Heart left ventricle (tissue), 16 donors: ENCODE measurements around the gene HSPA4L. TPM values are rescaled to one million over a fixed set of nuclear protein-coding genes. Genes with fewer than 3 reads are reported as not detected.

Experiments used
- ATAC-seq, 4 donors: fragments of 200-7000 bp; cut with Tn5 transposase; one replicate each; pipeline ENCODE4 v1.9.1; 2020 to 2022; ENCODE audit warnings: moderate library complexity in 4 of 4, mild to moderate bottlenecking in 3 of 4, moderate number of reproducible peaks in 1 of 4
- DNase-seq, 5 donors: peaks; one replicate each; pipeline ENCODE4 v3.0.0-alpha.2; 2020
- H3K27ac ChIP-seq, 12 donors: fragments of 200-600 bp; sonication (generic) in 4 of 12; one replicate each; pipeline versions ENCODE4 v1.5.0 to v1.8.0; 2016 to 2022; ENCODE audit warnings: mild to moderate bottlenecking in 2 of 12
- H3K27me3 ChIP-seq, 9 donors: fragments of 200-600 bp; sonication (generic) in 2 of 9; one replicate each; pipeline versions ENCODE4 v1.5.1 to v1.8.0; 2016 to 2022; ENCODE audit warnings: mild to moderate bottlenecking in 3 of 9
- H3K36me3 ChIP-seq, 9 donors: fragments of 200-600 bp; sonication (generic) in 2 of 9; one replicate each; pipeline versions ENCODE4 v1.5.0 to v1.8.0; 2018 to 2022; ENCODE audit warnings: mild to moderate bottlenecking in 2 of 9
- H3K4me1 ChIP-seq, 12 donors: fragments of 200-600 bp; sonication (generic) in 4 of 12; one replicate each; pipeline versions ENCODE4 v1.5.0 to v1.8.0; 2016 to 2022; ENCODE audit warnings: mild to moderate bottlenecking in 3 of 12
- H3K4me3 ChIP-seq, 12 donors: fragments of 200-600 bp; sonication (generic) in 4 of 12; one replicate each; pipeline versions ENCODE4 v1.5.0 to v1.8.0; 2017 to 2022; ENCODE audit warnings: mild to moderate bottlenecking in 9 of 12, moderate library complexity in 4 of 12
- H3K9me3 ChIP-seq, 12 donors: fragments of 200-600 bp; sonication (generic) in 4 of 12; one replicate each; pipeline versions ENCODE4 v1.5.0 to v1.8.0; 2016 to 2022; ENCODE audit warnings: mild to moderate bottlenecking in 1 of 12
- POLR2A ChIP-seq, 2 donors: fragments of 450-650 bp; IDR thresholded peaks; one replicate each; pipeline ENCODE4 v1.6.1; 2017; ENCODE audit warnings: antibody characterized with exemption in 2 of 2, mild to moderate bottlenecking in 2 of 2, moderate library complexity in 2 of 2
- WGBS, 4 donors: extraction: QIAGEN DNeasy Blood & Tissue Kit in 2 of 4; methylation state at CpG; one replicate each; pipeline versions ENCODE4 v1.1.5 to v1.1.7; 2013 to 2018; 5-methylcytosine and 5-hydroxymethylcytosine counted together
- intact Hi-C, 10 donors: fragments of 100-400 bp; cut with DNase I; formaldehyde crosslinking; loops; one replicate each; pipeline versions ENCODE4 v1.11.1 to v1.14.2; 2022
- polyA plus RNA-seq, 2 donors: library from polyadenylated mRNA; stranded (reverse); fragments of 200-250 nt; gene quantifications; one replicate each; pipeline ENCODE4 v1.2.3, GENCODE V29; 2013
- total RNA-seq, 9 donors: library from RNA; depleted of rRNA in 2 of 9; stranded (reverse); fragments of >200 nt in 2 of 9; fragmentation: NEBNext Ultra II Directional in 3 of 9; extraction: Animal tissue kit (Norgen Biotek cat#: 25700) in 3 of 9; gene quantifications; one replicate each; pipeline versions ENCODE4 v1.1.0 to v1.2.4, GENCODE V29; 2016 to 2023
- TF ChIP-seq, protein P1 (sequence below), 12 donors: fragments of 200-600 bp; sonication (generic) in 4 of 12; IDR thresholded peaks; one replicate each; pipeline versions ENCODE4 v1.5.0 to v1.8.0; 2018 to 2022; ENCODE audit warnings: antibody characterized with exemption in 12 of 12, mild to moderate bottlenecking in 5 of 12
- donor health status: ischemic (EF 13 %, LVEDD 7.1; RV severe dilation, severe dysfunction).
- donor health status: healthy with polysubstance abuse.
- donor health status: DM: no; HTN: yes; CAD: no.
- donor health status: DM: no; HTN: no; CAD: no.
- donor health status: ischemic (EF 25% LVEDD 6.9; RV normal size, moderate dysfunction).
- donor health status: ischemic (EF 25% LVEDD 5.7; RV mildly dilated, moderate dysfunction).
- donor health status: healthy.
- donor health status: DM: yes; HTN: yes; CAD: no.
- donor health status: ischemic (EF 35%, LVEDD 5.7; RV mildly dilated, moderate dysfunction).
- donor health status: nonischemic (EF 11% LVEDD 7.7; RV severe dilation, severe dysfunction).
- donor health status: DM: yes; HTN: yes; CAD: no.
- donor health status: PGD.
- donor health status: ischemic (EF 29% LVEDD 5.4; RV normal size, mild dysfunction).
- donor health status: nonischemic (EF 23%, LVEDD 6.1; RV moderate dilation, normal function).

HSPA4L gene
- total and polyA plus RNA-seq, 11 donors = 1.3 to 22.9 (median 12.4) TPM

DNA sequence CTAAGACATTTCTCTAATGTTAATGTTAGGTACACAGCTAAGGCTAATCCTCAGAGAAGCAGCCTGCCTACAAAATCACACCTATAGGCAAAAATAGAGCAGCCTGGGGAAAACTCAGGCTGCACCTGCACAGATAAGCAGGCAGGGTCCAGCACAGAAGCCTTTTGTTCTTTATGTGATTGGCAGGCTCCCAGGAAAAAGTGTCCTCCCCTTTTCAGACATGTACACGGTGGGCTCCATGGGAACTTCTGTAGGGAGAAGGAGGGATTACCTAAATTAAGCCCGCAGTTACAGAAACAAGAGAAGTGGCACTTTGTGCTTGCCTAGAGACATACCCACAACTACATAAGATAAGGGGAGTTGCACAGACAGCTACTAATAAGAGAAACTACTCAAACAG is 4.0 kb upstream of the HSPA4L start:
- Histone ChIP-seq H3K36me3 (no peaks in the 10 kb centered on the region), H3K4me3 (no peak overlapping the region), H3K4me1 (peaks cover 0 to 12% (median 5%) of the 10 kb centered on the region in 12 donors), H3K27me3 (peaks cover 0 to 23% (median 0%) of the 10 kb centered on the region in 9 donors), H3K27ac (no peak overlapping the region), H3K9me3 (no peaks in the 10 kb centered on the region)
- no peak for TF ChIP-seq POLR2A (IDR thresholded peaks at IDR 0.05)
- TF ChIP-seq, protein P1, sequence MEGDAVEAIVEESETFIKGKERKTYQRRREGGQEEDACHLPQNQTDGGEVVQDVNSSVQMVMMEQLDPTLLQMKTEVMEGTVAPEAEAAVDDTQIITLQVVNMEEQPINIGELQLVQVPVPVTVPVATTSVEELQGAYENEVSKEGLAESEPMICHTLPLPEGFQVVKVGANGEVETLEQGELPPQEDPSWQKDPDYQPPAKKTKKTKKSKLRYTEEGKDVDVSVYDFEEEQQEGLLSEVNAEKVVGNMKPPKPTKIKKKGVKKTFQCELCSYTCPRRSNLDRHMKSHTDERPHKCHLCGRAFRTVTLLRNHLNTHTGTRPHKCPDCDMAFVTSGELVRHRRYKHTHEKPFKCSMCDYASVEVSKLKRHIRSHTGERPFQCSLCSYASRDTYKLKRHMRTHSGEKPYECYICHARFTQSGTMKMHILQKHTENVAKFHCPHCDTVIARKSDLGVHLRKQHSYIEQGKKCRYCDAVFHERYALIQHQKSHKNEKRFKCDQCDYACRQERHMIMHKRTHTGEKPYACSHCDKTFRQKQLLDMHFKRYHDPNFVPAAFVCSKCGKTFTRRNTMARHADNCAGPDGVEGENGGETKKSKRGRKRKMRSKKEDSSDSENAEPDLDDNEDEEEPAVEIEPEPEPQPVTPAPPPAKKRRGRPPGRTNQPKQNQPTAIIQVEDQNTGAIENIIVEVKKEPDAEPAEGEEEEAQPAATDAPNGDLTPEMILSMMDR (IDR thresholded peaks at IDR 0.05) = no peak
- DNase-seq (no peak), ATAC-seq (no peak)
- WGBS, 4 donors = 27 to 43% (median 32%) methylated on average over 1 to 2 of the region's 2 CpGs
- intact Hi-C loops = no loop called here

- TF ChIP-seq POLR2A (IDR thresholded peaks at IDR 0.05) = no peak
- TF ChIP-seq, protein P1 (IDR thresholded peaks at IDR 0.05) = no peak
- DNase-seq (no peak), ATAC-seq (no peak)
- intact Hi-C loops = loop anchor here in 7 of 10 donors (5.0 to 10.0 kb wide), 4 partner anchors 94 to 184 kb away; partner anchors contain the start of genes PLK4 (in 4 of the 7), ABHD18 (in 3 of the 7) and MFSD8 (in 3 of the 7)
- WGBS, 4 donors = 96 to 98% (median 97%) methylated on average over 12 of the region's 12 CpGs
- H3K4me1 ChIP-seq = peaks cover 0 to 20% (median 9%) of the 10 kb centered on the region in 12 donors
- H3K4me3 ChIP-seq = no peak overlapping the region
- H3K27ac ChIP-seq = no peak overlapping the region
- H3K9me3 ChIP-seq = no peaks in the 10 kb centered on the region
- no peaks in the 10 kb centered on the region for H3K36me3 ChIP-seq
- H3K27me3 ChIP-seq = peaks cover 0 to 26% (median 0%) of the 10 kb centered on the region in 9 donors
Measured at GRCh38 chr4:127780598-127780997, 1.5 kb upstream of the HSPA4L start.

- Histone ChIP-seq H3K27ac (peak overlapping the region in 11 of 12 donors; percentile 51 to 87 (median 76)), H3K4me3 (peak overlapping the region; percentile 56 to 86 (median 70)), H3K4me1 (peaks cover 0 to 20% (median 9%) of the 10 kb centered on the region in 12 donors), H3K36me3 (no peaks in the 10 kb centered on the region), H3K27me3 (peaks cover 0 to 26% (median 0%) of the 10 kb centered on the region in 9 donors), H3K9me3 (no peaks in the 10 kb centered on the region)
- ATAC-seq (peak; percentile 37 to 78 (median 67)), DNase-seq (peak; percentile 60 to 83 (median 67))
- WGBS, 4 donors = 14 to 27% (median 15%) methylated on average over 24 to 43 of the region's 43 CpGs
- intact Hi-C loops = loop anchor here in 7 of 10 donors (1.0 to 10.0 kb wide), 6 partner anchors 93 to 280 kb away; partner anchors contain the start of genes ABHD18 (in 4 of the 7), MFSD8 (in 4 of the 7), PLK4 (in 4 of the 7) and LARP1B (in 1 of the 7)
- no peak for TF ChIP-seq POLR2A (IDR thresholded peaks at IDR 0.05)
- TF ChIP-seq, protein P1 (IDR thresholded peaks at IDR 0.05) = no peak
Measured at GRCh38 chr4:127781300-127782024, 660 bp upstream of the HSPA4L start.

DNA sequence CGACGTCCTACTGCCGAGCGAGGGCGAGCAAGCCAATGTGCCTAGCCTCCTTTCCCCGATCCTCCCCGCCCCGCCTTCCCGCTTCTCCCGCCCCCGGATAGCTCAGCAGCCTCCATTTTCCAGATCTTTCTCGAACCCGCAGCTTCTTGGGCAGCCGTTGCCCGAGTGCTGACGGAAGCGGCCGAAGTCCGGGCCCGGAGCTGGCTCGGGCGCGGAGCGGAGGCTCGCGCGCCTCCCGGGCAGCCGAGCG is 172 bp upstream of the HSPA4L start:
- H3K4me1 ChIP-seq = peaks cover 0 to 20% (median 9%) of the 10 kb centered on the region in 12 donors
- intact Hi-C loops = loop anchor here in 7 of 10 donors (1.0 to 10.0 kb wide), 6 partner anchors 93 to 279 kb away; partner anchors contain the start of genes ABHD18 (in 4 of the 7), MFSD8 (in 4 of the 7), PLK4 (in 4 of the 7) and LARP1B (in 1 of the 7)
- TF ChIP-seq, protein P1 (IDR thresholded peaks at IDR 0.05) = no peak
- no peak for TF ChIP-seq POLR2A (IDR thresholded peaks at IDR 0.05)
- peak overlapping the region; percentile 56 to 86 (median 70) for H3K4me3 ChIP-seq
- peaks cover 0 to 26% (median 0%) of the 10 kb centered on the region in 9 donors for H3K27me3 ChIP-seq
- H3K36me3 ChIP-seq = no peaks in the 10 kb centered on the region
- H3K27ac ChIP-seq = peak overlapping the region in 11 of 12 donors; percentile 51 to 87 (median 76)
- DNase-seq (peak; percentile 83 to 94 (median 88)), ATAC-seq (peak in 2 of 4 donors; percentile 97)
- H3K9me3 ChIP-seq = no peaks in the 10 kb centered on the region
- WGBS, 4 donors = 0 to 1% (median 0%) methylated on average over 17 to 30 of the region's 30 CpGs
